ENCODE data around the gene NTSR2. TPM values are rescaled to one million over a fixed set of nuclear protein-coding genes. Genes with fewer than 3 reads are reported as not detected.

NTSR2 gene
- total RNA-seq, 4 donors from 2014 or later: not detected

DNA sequence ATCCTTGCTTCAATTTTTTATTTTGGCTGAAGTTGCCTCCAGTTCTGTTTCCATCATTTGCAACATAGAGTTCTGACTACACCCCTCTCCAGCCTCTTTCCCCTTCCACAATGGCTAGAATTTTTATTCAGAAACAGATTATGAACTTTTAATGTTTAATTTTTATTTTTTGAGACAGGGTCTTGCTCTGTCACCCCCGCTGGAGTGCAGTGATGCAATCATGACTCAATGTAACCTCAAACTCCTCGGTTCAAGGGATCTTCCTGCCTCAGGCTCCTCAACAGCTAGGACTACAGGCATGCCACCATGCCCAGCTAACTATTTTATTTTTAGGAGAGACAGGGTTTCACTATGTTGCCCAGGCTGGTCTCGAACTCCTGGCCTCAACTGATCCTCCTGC lies 2.8 kb downstream of the NTSR2 start:
- Histone ChIP-seq H3K27me3 (peaks cover 53% of the 10 kb centered on the region), H3K27ac (no peak overlapping the region)
- 75 to 77% methylated on average over 2 to 3 of the region's 3 CpGs for WGBS, 2 donors (ENCODE audit: low coverage in 1 of 2)

DNA sequence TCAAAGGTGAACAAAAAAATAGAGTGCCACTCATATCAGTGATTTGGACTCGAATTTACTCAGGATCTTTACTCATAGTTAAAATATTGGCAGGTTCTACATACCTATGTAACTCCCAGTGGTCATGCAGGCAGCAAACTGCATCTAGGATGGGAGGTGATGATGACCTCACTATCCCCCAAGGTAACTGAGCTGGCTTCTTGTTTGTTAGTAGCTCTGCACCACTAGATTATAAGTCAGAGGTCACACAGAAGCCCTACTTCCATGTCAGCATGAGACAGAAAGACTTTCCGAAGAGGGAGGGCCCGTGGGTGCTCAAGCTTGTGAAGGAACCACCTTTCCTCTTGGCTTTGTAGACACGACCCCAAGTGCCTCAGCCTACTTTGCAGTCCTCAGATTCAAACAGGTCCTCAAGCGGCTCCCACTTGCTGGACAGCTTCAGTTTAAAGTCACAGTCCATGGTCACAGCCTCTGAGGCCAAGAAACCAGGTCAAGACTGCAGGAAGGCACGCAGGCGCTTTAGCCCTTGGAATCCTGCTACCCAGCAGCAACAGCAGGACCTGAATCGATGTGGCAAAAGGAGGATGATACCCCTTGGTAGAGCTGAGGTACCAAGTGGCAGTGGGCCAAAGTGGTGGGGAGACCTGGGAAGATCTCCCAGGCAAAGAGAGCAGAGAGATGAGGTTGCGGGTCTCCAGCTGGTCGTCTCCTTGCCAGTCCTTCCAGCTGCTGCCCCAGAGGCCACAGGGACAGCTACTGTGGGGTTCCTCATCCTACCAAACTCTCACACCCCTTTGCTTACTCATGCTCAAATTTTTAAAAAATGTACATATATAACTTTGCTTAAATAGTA lies 4.3 kb downstream of the NTSR2 start:
- 57 to 87% methylated on average over 1 to 5 of the region's 10 CpGs for WGBS, 2 donors (ENCODE audit: low coverage in 1 of 2)
- peaks cover 0 to 10% (median 3%) of the 10 kb centered on the region in 3 donors for H3K4me1 ChIP-seq
- no peak overlapping the region for H3K4me3 ChIP-seq
- ATAC-seq: no peak
- TF ChIP-seq POLR2A (IDR thresholded peaks at IDR 0.05): no peak
- TF ChIP-seq EP300 (IDR thresholded peaks at IDR 0.05): no peak
- TF ChIP-seq POLR2AphosphoS5 (IDR thresholded peaks at IDR 0.05): no peak
- TF ChIP-seq, protein P1, sequence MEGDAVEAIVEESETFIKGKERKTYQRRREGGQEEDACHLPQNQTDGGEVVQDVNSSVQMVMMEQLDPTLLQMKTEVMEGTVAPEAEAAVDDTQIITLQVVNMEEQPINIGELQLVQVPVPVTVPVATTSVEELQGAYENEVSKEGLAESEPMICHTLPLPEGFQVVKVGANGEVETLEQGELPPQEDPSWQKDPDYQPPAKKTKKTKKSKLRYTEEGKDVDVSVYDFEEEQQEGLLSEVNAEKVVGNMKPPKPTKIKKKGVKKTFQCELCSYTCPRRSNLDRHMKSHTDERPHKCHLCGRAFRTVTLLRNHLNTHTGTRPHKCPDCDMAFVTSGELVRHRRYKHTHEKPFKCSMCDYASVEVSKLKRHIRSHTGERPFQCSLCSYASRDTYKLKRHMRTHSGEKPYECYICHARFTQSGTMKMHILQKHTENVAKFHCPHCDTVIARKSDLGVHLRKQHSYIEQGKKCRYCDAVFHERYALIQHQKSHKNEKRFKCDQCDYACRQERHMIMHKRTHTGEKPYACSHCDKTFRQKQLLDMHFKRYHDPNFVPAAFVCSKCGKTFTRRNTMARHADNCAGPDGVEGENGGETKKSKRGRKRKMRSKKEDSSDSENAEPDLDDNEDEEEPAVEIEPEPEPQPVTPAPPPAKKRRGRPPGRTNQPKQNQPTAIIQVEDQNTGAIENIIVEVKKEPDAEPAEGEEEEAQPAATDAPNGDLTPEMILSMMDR (IDR thresholded peaks at IDR 0.05): no peak
- no peak overlapping the region for H3K27ac ChIP-seq
- no peaks in the 10 kb centered on the region for H3K36me3 ChIP-seq
- H3K9me3 ChIP-seq: peaks cover 0 to 13% (median 0%) of the 10 kb centered on the region in 3 donors
- peaks cover 55% of the 10 kb centered on the region for H3K27me3 ChIP-seq

More for the DNA sequence above, 2.8 kb downstream of the NTSR2 start:
- Histone ChIP-seq H3K9me3 (peaks cover 0 to 10% (median 0%) of the 10 kb centered on the region in 3 donors), H3K4me3 (no peak overlapping the region), H3K4me1 (peaks cover 0 to 10% (median 3%) of the 10 kb centered on the region in 3 donors), H3K36me3 (no peaks in the 10 kb centered on the region)
- TF ChIP-seq EP300 (IDR thresholded peaks at IDR 0.05): no peak
- TF ChIP-seq POLR2AphosphoS5 (IDR thresholded peaks at IDR 0.05): no peak
- no peak for TF ChIP-seq POLR2A (IDR thresholded peaks at IDR 0.05)
- TF ChIP-seq, protein P1 (IDR thresholded peaks at IDR 0.05): no peak
- no peak for ATAC-seq

DNA sequence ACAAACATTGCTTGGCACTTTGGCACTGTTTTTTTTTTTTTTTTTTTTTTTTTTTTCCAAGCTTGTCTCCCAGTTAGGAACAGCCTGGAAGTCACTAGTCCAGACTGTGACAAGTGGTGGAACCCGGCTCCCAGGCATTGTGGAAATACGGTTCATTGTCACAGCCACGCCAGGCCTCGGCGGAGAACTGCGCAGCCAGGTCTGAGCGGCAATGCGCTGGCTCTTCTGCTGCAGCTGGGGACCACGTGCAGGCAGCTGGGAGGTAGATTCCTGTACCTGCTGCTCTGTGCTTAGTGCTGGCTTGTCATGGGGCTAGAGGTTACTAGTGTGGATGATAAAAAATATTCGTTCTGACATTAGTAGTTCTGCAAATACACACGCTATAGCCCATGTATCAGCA lies 5.0 kb downstream of the NTSR2 start:
- ATAC-seq: no peak
- TF ChIP-seq, protein P1 (IDR thresholded peaks at IDR 0.05): no peak
- TF ChIP-seq POLR2A (IDR thresholded peaks at IDR 0.05) (no peak), POLR2AphosphoS5 (IDR thresholded peaks at IDR 0.05) (no peak), EP300 (IDR thresholded peaks at IDR 0.05) (no peak)
- Histone ChIP-seq H3K27ac (no peak overlapping the region), H3K4me3 (no peak overlapping the region), H3K9me3 (peaks cover 0 to 13% (median 0%) of the 10 kb centered on the region in 3 donors), H3K27me3 (peaks cover 53% of the 10 kb centered on the region), H3K4me1 (peaks cover 0 to 8% (median 3%) of the 10 kb centered on the region in 3 donors), H3K36me3 (no peaks in the 10 kb centered on the region)
- WGBS, 2 donors (ENCODE audit: low coverage in 1 of 2): 51 to 86% methylated on average over 2 to 5 of the region's 11 CpGs

DNA sequence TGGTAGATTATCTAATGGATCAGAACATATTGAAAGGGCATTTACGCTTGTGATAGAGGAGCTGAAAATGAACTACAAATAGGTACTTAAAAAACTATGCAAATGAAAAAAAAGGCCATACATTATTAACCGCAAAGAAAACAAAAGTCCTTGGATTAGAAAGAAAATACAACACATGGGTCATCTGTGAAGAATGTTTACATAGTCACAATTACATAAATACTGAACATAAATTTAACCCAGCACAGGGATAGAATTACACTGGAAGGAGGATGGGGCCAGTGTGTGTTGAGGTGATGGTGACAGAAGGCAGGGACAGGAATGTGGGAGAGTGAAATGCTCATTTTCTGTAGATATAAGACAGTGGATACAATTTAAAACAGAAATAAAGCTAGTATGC lies 6.6 kb downstream of the NTSR2 start:
- Histone ChIP-seq H3K4me3 (no peak overlapping the region), H3K27ac (no peak overlapping the region), H3K4me1 (no peaks in the 10 kb centered on the region), H3K36me3 (no peaks in the 10 kb centered on the region), H3K27me3 (peaks cover 51% of the 10 kb centered on the region), H3K9me3 (peaks cover 0 to 13% (median 0%) of the 10 kb centered on the region in 3 donors)
- ATAC-seq: no peak
- WGBS, 2 donors (ENCODE audit: low coverage in 1 of 2): 92 to 100% methylated on average over 1 to 2 of the region's 2 CpGs
- TF ChIP-seq, protein P1 (IDR thresholded peaks at IDR 0.05): no peak
- TF ChIP-seq POLR2A (IDR thresholded peaks at IDR 0.05): no peak
- no peak for TF ChIP-seq POLR2AphosphoS5 (IDR thresholded peaks at IDR 0.05)
- TF ChIP-seq EP300 (IDR thresholded peaks at IDR 0.05): no peak

DNA sequence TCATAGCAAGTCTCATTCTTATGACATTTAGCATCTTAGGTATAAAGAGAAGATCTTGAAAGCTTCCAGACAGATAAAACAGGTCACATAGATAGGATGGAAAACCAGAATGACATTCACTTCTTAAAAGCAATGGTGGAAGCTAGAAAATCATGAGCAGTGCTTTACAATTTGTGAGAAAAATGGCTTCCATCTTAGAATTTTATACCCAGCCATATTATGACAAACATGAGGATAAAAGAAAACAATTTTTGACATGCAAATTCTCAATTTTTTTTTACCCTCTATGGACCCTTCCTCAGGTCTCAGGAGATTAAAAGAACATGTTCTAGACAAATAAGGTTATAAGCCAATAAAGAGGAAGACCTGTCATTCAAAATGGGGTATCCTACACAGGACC lies 7.1 kb downstream of the NTSR2 start:
- ATAC-seq: no peak

More for the DNA sequence above, 7.1 kb downstream of the NTSR2 start:
- peaks cover 52% of the 10 kb centered on the region for H3K27me3 ChIP-seq
- no peak overlapping the region for H3K4me3 ChIP-seq
- H3K4me1 ChIP-seq: no peaks in the 10 kb centered on the region
- peaks cover 0 to 13% (median 0%) of the 10 kb centered on the region in 3 donors for H3K9me3 ChIP-seq
- no peak overlapping the region for H3K27ac ChIP-seq
- H3K36me3 ChIP-seq: no peaks in the 10 kb centered on the region
- TF ChIP-seq EP300 (IDR thresholded peaks at IDR 0.05): no peak
- no peak for TF ChIP-seq POLR2AphosphoS5 (IDR thresholded peaks at IDR 0.05)
- TF ChIP-seq, protein P1 (IDR thresholded peaks at IDR 0.05): no peak
- no peak for TF ChIP-seq POLR2A (IDR thresholded peaks at IDR 0.05)
